WTC11 (cell line): ENCODE data around the gene D2HGDH. TPM values are rescaled to one million over a fixed set of nuclear protein-coding genes. Genes with fewer than 3 reads are reported as not detected.

Experiments
- ATAC-seq: fragments of 200-7000 bp; cut with Tn5 transposase; 2 replicates; pipeline ENCODE4 v1.10.0; 2021; ENCODE audit warnings: mild to moderate bottlenecking, moderate library complexity
- CTCF ChIA-PET: fragments of 300-600 bp; sonication (Branson Sonifier 250); formaldehyde crosslinking; loops from one replicate; lab custom pipeline; 2021; ENCODE audit warnings: antibody characterized with exemption; lab: Charles Lee
- POLR2A ChIA-PET: fragments of 350-600 bp; sonication (Branson Sonifier 250); formaldehyde crosslinking; loops from one replicate; lab custom pipeline; 2021; ENCODE audit warnings: antibody characterized with exemption; lab: Charles Lee
- DNase-seq: peaks from one replicate; pipeline ENCODE4 v3.0.0; 2021; ENCODE audit warnings: low spot score
- H3K27ac Mint-ChIP-seq: 2 replicates; pipeline ENCODE4 v1.8.0; 2021; ENCODE audit warnings: mixed read lengths
- H3K27me3 Mint-ChIP-seq: 2 replicates; pipeline ENCODE4 v1.8.0; 2021; ENCODE audit warnings: low read depth, mild to moderate bottlenecking, moderate library complexity, mixed read lengths
- H3K36me3 Mint-ChIP-seq: 2 replicates; pipeline ENCODE4 v1.8.0; 2021; ENCODE audit warnings: mixed read lengths
- H3K4me1 Mint-ChIP-seq: 2 replicates; pipeline ENCODE4 v1.8.0; 2022; ENCODE audit warnings: mixed read lengths
- H3K4me3 Mint-ChIP-seq: 2 replicates; pipeline ENCODE4 v1.8.0; 2021; ENCODE audit warnings: mild to moderate bottlenecking, moderate library complexity, mixed read lengths
- H3K9me3 Mint-ChIP-seq: 2 replicates; pipeline ENCODE4 v1.8.0; 2021; ENCODE audit warnings: mixed read lengths
- ARID4B ChIP-seq: sonication (generic); formaldehyde crosslinking; IDR thresholded peaks from 2 replicates; pipeline ENCODE4 v1.8.0; 2023; ENCODE audit warnings: missing genetic modification reagents, mild to moderate bottlenecking, borderline replicate concordance
- CREB1 ChIP-seq: sonication (generic); formaldehyde crosslinking; IDR thresholded peaks from 2 replicates; pipeline ENCODE4 v1.8.0; 2023; ENCODE audit warnings: mild to moderate bottlenecking, missing genetic modification reagents
- CREM ChIP-seq: sonication (generic); formaldehyde crosslinking; IDR thresholded peaks from 2 replicates; pipeline ENCODE4 v1.8.1; 2022; ENCODE audit warnings: mild to moderate bottlenecking, missing genetic modification reagents, moderate library complexity
- EMX1 ChIP-seq: fragments of 250-450 bp; sonication (Bioruptor Pico); IDR thresholded peaks from 2 replicates; pipeline ENCODE4 v1.8.0; 2021; ENCODE audit warnings: mild to moderate bottlenecking
- ETV6 ChIP-seq: sonication (generic); formaldehyde crosslinking; IDR thresholded peaks from 2 replicates; pipeline ENCODE4 v1.8.1; 2022; ENCODE audit warnings: mild to moderate bottlenecking, missing genetic modification reagents
- FOXK1 ChIP-seq: sonication (generic); formaldehyde crosslinking; IDR thresholded peaks from 2 replicates; pipeline ENCODE4 v1.8.0; 2022; ENCODE audit warnings: mild to moderate bottlenecking, moderate library complexity, missing genetic modification reagents
- GRHL2 ChIP-seq: fragments of 250-450 bp; sonication (Bioruptor Pico); IDR thresholded peaks from 2 replicates; pipeline ENCODE4 v1.8.0; 2022; ENCODE audit warnings: mild to moderate bottlenecking, moderate library complexity; ENCODE audit not compliant: insufficient replicate concordance, severe bottlenecking
- NFATC4 ChIP-seq: fragments of 250-450 bp; sonication (Bioruptor Pico); IDR thresholded peaks from 2 replicates; pipeline ENCODE4 v1.9.0; 2021; ENCODE audit warnings: mild to moderate bottlenecking
- NFE2L1 ChIP-seq: sonication (generic); formaldehyde crosslinking; IDR thresholded peaks from 2 replicates; pipeline ENCODE4 v1.8.1; 2023; ENCODE audit warnings: missing genetic modification reagents
- PRRX2 ChIP-seq: fragments of 250-450 bp; sonication (Bioruptor Pico); IDR thresholded peaks from 2 replicates; pipeline ENCODE4 v1.8.0; 2021; ENCODE audit warnings: mild to moderate bottlenecking
- RORB ChIP-seq: fragments of 250-450 bp; sonication (Bioruptor Pico); IDR thresholded peaks from 2 replicates; pipeline ENCODE4 v1.9.0; 2021; ENCODE audit warnings: mild to moderate bottlenecking
- ZNF219 ChIP-seq: sonication (generic); formaldehyde crosslinking; IDR thresholded peaks from 2 replicates; pipeline ENCODE4 v1.8.0; 2023; ENCODE audit warnings: missing genetic modification reagents, mild to moderate bottlenecking, borderline replicate concordance
- ZNF232 ChIP-seq: sonication (generic); formaldehyde crosslinking; IDR thresholded peaks from 2 replicates; pipeline ENCODE4 v1.8.0; 2022; ENCODE audit warnings: mild to moderate bottlenecking, missing genetic modification reagents
- ZNF263 ChIP-seq: sonication (generic); formaldehyde crosslinking; IDR thresholded peaks from 2 replicates; pipeline ENCODE4 v1.8.1; 2022; ENCODE audit warnings: low read depth, mild to moderate bottlenecking, moderate library complexity, missing genetic modification reagents
- ZNF317 ChIP-seq: sonication (generic); formaldehyde crosslinking; IDR thresholded peaks from 2 replicates; pipeline ENCODE4 v1.8.1; 2023; ENCODE audit warnings: low read depth, mild to moderate bottlenecking, moderate library complexity, missing genetic modification reagents, borderline replicate concordance
- ZNF416 ChIP-seq: fragments of 250-450 bp; sonication (Bioruptor Pico); IDR thresholded peaks from 2 replicates; pipeline ENCODE4 v1.9.0; 2021; ENCODE audit warnings: mild to moderate bottlenecking, inconsistent platforms
- total RNA-seq: library from RNA; stranded (reverse); gene quantifications from 3 replicates; pipeline ENCODE4 v1.2.3, GENCODE V29; 2021
- TF ChIP-seq, protein P1 (sequence below): sonication (generic); formaldehyde crosslinking; IDR thresholded peaks from 2 replicates; pipeline ENCODE4 v1.8.1; 2023; ENCODE audit warnings: mild to moderate bottlenecking, moderate library complexity, missing genetic modification reagents
- TF ChIP-seq, protein P2 (sequence below): sonication (generic); formaldehyde crosslinking; IDR thresholded peaks from 2 replicates; pipeline ENCODE4 v1.8.0; 2022; ENCODE audit warnings: mild to moderate bottlenecking, missing genetic modification reagents

Gene D2HGDH
- total RNA-seq, 1 experiment from 2014 or later = 22.7 TPM

- TF ChIP-seq PRRX2 (CRISPR knock-in tag) = no peak
- no peak for TF ChIP-seq CREM (CRISPR knock-in tag)
- no peak for TF ChIP-seq ZNF219 (CRISPR knock-in tag)
- no peak for TF ChIP-seq ZNF317
- TF ChIP-seq ZNF232 (CRISPR knock-in tag) = no peak
- no peak for TF ChIP-seq RORB (CRISPR knock-in tag)
Measured at GRCh38 chr2:241810307-241811200, 76.1 kb downstream of the D2HGDH start (continued).

- H3K36me3 Mint-ChIP-seq = no peaks in the 10 kb centered on the region
- H3K4me1 Mint-ChIP-seq = peaks cover 13% of the 10 kb centered on the region
- H3K27me3 Mint-ChIP-seq = peaks cover 3% of the 10 kb centered on the region; the same call in 1 of the 2 replicates
- no peaks in the 10 kb centered on the region for H3K9me3 Mint-ChIP-seq
- no peak overlapping the region for H3K27ac Mint-ChIP-seq
- CTCF ChIA-PET = interaction anchor here (0.5 kb wide), 1 partner anchor 506 kb away, joined by 3 read pairs; no protein-coding TSS in a partner anchor
- no peak for DNase-seq
- no peak for TF ChIP-seq ZNF263 (CRISPR knock-in tag)
- TF ChIP-seq NFE2L1 (CRISPR knock-in tag) = no peak
- no peak for TF ChIP-seq ARID4B
- TF ChIP-seq GRHL2 (CRISPR knock-in tag) = no peak
- TF ChIP-seq NFATC4 (CRISPR knock-in tag) = no peak
- H3K4me3 Mint-ChIP-seq = no peak overlapping the region
- ATAC-seq = no peak
- POLR2A ChIA-PET = interaction anchor here (0.5 kb wide), 1 partner anchor 19 kb away, joined by 3 read pairs; no protein-coding TSS in a partner anchor
Measured at GRCh38 chr2:241811201-241811951, 76.9 kb downstream of the D2HGDH start.

DNA sequence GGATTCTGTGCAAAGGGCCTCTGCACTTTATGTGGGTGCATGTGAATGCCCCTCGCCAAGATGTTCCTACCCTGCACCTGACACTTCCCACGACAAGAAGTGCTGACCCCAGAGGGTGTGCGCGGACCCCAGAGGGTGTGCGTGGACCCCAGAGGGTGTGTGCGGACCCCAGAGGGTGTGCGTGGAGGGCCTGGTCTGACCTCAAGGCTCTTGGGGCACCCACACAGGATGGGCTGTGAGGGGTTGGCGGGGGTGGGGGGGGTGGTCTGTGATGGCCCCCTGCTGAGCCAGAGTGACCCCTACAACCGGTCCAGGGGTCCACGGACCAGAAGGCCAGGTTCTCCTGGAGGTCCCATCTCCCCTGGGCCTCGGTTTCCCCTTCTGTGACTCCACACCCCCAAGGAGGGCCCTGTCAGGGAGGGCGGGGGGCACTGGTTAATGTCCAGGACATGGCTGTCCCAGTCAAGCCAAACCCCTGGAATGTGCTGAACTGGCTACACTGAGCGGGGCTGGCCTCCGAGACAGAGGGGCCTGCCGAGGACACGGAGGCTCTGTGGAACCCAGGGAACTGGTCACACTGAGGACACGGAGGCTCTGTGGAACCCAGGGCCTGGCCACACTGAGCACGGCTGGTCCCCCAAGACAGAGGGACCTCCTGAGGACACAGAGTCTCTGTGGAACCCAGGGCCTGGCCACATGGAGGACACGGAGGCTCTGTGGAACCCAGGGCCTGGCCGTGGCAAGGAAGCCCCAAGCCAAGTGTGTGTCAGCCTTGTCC, 77.7 kb downstream of the D2HGDH start:
- DNase-seq (no peak), ATAC-seq (no peak)
- Mint-ChIP-seq H3K27ac (no peak overlapping the region), H3K9me3 (no peaks in the 10 kb centered on the region), H3K4me1 (peaks cover 13% of the 10 kb centered on the region), H3K27me3 (peaks cover 3% of the 10 kb centered on the region; the same call in 1 of the 2 replicates), H3K36me3 (no peaks in the 10 kb centered on the region), H3K4me3 (no peak overlapping the region)
- ChIA-PET POLR2A (no interaction called here), CTCF (no interaction called here)
- no peak for TF ChIP-seq ZNF416 (CRISPR knock-in tag)
- TF ChIP-seq, protein P1, sequence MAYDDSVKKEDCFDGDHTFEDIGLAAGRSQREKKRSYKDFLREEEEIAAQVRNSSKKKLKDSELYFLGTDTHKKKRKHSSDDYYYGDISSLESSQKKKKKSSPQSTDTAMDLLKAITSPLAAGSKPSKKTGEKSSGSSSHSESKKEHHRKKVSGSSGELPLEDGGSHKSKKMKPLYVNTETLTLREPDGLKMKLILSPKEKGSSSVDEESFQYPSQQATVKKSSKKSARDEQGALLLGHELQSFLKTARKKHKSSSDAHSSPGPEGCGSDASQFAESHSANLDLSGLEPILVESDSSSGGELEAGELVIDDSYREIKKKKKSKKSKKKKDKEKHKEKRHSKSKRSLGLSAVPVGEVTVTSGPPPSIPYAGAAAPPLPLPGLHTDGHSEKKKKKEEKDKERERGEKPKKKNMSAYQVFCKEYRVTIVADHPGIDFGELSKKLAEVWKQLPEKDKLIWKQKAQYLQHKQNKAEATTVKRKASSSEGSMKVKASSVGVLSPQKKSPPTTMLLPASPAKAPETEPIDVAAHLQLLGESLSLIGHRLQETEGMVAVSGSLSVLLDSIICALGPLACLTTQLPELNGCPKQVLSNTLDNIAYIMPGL = no peak
- no peak for TF ChIP-seq NFATC4 (CRISPR knock-in tag)
- no peak for TF ChIP-seq EMX1 (CRISPR knock-in tag)
- no peak for TF ChIP-seq ETV6 (CRISPR knock-in tag)
- TF ChIP-seq CREB1 (CRISPR knock-in tag) = no peak
- TF ChIP-seq FOXK1 (CRISPR knock-in tag) = no peak
- TF ChIP-seq, protein P2, sequence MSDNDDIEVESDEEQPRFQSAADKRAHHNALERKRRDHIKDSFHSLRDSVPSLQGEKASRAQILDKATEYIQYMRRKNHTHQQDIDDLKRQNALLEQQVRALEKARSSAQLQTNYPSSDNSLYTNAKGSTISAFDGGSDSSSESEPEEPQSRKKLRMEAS (CRISPR knock-in tag) = no peak
